ENCODE results near the gene DNAH5.
"Not testable (repeated sequence)": the region's sequence is repeated elsewhere in the genome, so short reads cannot be mapped to it uniquely, and the experiment has no call there.

Gene DNAH5

DNA sequence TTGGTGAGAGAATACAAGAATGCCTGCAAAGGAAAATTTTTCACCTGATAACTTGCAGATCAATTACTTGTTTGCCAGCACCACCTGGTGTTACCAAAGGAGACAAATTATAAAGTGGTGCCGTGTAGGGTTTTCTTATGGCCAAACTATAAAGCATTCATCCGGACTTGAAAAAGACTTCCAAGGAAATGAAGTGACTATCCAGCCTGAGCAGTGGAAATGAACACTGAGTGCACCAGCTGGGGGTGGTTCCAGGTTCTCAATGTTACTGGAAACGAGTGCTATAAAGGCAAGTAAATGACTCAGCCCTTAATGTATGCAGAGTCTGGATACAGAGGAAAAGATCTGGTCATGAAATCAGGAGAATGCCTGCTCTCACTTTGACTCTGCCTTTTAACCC is 113.1 kb downstream of the DNAH5 start:
- DNase-seq = no peak

- DNase-seq = no peak
These were observed 114.0 kb downstream of the DNAH5 start for GRCh38 chr5:13830536-13830935.

DNA sequence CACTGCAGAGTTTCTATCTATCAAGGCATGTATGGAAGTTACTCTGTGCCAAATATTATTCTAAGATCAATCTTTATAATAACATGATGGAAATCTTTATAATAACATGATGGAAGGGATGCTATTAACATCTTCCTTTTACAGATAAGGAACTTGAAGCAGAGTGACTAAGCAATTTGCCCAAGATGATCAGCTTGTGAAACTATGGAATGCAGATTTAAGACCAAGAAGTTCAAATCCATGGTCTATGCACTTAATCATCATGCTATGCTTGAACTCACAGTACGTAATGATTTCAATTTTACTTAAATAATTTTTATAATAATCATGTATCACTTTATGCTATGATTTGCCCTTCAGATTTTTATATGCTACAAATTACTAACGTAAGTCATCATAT is 123.1 kb downstream of the DNAH5 start:
- no peak for DNase-seq

GRCh38 chr5:13816126-13816525 is 128.4 kb downstream of the DNAH5 start:
- DNase-seq = no peak

DNA sequence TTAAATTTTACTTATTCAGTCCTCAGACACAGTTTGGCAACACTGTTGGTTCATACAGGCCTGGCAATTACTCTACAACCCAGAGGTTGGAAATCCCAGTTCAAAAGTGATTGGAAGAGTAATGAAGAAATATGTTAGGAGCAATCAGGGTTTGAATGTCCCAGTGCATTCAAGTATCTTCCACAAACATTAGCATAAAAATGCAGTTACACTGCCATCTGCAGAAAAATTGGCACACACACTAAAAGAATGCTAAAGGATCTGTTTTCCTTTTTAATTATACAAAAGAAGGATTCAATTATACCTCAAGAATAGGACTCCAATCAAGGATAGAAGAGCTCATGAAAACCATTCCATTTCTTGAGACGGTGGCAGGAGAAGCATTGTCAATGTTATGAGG is 130.2 kb downstream of the DNAH5 start:
- no peak for DNase-seq

GRCh38 chr5:13809921-13810320 is 134.6 kb downstream of the DNAH5 start:
- DNase-seq = no peak

GRCh38 chr5:13804336-13804735 is 140.2 kb downstream of the DNAH5 start:
- DNase-seq = no peak

- DNase-seq = not testable (repeated sequence)
These were observed 145.9 kb downstream of the DNAH5 start for GRCh38 chr5:13798569-13798968.

GRCh38 chr5:13785781-13786415 is 158.6 kb downstream of the DNAH5 start:
- DNase-seq = no peak

GRCh38 chr5:13783726-13784125 is 160.8 kb downstream of the DNAH5 start:
- DNase-seq = no peak

- no peak for DNase-seq
These were observed 164.4 kb downstream of the DNAH5 start for GRCh38 chr5:13780081-13780480.

GRCh38 chr5:13773649-13774048 is 170.8 kb downstream of the DNAH5 start:
- DNase-seq = no peak

DNA sequence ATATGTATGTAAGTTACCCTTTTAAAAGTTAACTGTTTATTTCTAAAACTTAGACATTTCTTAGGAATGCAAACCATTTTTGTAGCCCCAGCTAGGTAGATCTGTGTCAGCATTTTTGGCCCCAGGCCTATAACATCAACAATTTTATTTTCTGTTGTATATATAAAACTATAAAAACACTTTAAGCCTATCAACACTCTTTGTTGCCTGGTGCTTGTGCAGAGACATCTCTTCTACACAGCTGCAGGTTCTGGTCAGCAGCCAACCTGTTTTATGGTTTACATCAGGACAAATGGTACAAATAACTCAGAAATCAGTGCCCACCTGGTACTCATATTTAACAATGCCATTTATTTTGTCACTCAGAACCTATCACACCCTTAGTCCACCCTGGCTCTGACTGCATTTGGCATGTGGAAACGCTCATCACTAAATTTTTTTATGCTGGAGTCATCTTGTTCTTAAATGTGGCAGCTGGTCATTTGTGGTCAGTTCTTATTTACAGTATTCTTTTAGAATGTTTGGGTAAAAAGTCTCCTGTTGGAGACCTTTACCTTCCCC is 173.4 kb downstream of the DNAH5 start:
- no peak for DNase-seq

DNA sequence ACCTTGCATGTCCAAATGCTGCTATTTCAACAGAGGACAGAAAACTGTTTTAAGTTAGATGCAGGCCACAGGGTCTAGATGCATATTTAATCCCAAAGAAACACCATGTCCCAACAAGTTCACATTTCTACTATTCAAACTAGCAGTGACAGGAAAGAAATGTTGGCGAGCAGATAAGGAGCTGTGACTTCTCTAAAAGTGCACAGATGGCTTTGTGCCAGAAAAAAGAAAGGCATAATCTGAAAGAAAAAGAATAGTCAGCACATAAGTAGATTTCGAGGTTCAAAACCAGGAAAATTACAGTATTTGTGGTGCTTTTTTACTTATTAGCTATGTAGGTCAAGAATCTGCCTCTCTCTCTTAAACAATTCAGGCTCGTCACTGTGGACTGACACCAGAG is 178.3 kb downstream of the DNAH5 start:
- DNase-seq = no peak

DNA sequence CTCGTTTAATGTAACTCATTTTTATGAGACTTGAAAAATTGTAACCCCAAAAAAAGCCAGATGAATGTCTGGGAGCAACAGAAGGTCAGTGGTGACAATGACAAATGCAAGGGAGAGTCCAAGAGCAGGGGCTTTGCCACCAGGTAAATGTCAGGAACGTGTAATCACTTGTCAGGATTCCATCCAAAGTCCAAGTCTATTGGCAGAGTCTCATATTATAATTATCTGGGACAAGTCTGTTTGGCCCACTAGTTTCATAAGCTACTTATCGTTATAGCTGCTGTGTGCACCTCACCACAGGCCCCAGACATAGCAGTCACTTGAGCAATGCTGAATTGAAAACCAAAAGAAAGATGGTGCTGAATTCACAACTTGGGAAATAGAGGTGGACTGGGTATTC is 180.8 kb downstream of the DNAH5 start:
- no peak for DNase-seq

- DNase-seq = no peak
These were observed 194.7 kb downstream of the DNAH5 start for GRCh38 chr5:13749766-13750165.

- no peak for DNase-seq
These were observed 198.5 kb downstream of the DNAH5 start for GRCh38 chr5:13746026-13746425.

DNA sequence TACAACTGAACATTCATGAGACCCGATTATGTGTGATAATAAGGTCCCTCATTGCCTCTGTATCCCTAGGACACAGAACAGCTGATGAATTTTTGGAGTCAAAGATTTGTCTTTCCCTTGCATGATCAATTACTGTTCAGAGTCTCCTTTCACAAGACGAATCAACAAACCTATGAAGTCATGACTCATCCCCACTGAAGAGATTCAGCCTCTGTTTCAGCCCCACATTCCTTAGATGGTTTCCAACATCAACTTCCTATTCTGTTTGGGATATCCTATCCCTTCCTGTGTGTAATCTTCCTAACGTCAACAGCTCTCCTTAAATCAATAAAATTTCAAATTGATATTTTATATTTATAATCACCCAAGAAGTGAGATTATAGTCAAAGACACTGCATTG is 199.0 kb downstream of the DNAH5 start:
- no peak for DNase-seq

DNA sequence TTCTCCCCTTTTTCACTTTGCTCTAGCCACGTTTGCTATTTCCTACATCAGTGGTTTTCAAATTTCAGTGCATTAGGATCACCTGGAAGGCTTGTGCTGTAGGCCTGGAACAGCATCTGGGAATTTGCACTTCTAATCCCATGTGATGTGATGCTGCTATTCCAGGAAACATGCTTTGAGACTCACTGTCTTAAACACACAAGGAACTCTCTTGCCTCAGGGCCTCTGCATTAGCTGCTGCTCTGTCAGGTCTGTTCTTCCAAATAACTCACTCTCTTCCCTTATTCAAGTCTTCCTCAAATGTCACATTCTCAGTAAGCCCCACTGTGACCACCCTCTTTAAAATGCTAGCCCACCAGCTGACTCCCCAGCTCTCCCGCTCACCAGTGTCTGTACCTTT is 204.0 kb downstream of the DNAH5 start:
- DNase-seq = no peak

- DNase-seq = no peak
These were observed 205.0 kb downstream of the DNAH5 start for GRCh38 chr5:13739479-13739878.

DNA sequence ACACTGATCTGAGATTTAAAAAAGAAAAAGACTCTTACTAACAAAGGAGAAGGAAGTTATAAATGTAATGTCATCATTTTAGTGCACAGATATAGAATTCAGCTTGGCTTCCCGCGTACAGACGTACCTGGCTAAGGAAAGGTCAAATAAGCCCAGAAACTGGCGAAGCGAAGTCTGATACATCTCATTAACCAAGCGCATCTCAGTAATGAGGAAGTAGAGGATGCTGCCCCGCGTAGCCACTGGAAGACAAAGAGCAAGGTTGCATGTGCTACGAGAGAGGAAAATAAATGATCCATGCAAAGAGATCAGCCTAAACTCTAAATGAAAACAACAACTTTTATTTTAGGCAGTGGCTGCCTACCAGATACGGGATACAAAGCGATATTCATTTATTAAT is 208.8 kb downstream of the DNAH5 start:
- DNase-seq = no peak

DNA sequence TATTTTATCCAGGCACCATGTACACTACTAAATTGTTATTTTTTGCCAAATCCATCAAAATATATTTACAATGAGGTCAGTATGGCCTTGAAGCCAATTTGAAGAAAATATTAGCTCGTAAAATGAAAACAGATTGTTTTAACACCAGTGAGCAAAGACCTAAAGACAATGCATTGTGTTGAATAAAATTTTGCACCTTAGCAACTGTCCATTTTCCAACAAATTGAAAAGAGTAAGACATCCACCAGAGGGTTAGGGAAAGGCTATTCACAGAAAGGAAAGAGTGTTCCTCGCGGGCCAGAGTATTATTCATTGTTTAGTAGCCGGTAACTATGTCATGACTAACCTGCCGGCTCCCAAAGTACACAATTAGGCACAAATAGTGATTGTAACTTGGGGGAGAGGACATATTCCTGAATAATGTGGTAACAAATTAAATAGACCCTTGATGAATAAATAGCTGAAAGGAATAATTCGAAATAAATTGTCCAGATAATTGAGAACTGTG is 213.3 kb downstream of the DNAH5 start:
- no peak for DNase-seq

DNA sequence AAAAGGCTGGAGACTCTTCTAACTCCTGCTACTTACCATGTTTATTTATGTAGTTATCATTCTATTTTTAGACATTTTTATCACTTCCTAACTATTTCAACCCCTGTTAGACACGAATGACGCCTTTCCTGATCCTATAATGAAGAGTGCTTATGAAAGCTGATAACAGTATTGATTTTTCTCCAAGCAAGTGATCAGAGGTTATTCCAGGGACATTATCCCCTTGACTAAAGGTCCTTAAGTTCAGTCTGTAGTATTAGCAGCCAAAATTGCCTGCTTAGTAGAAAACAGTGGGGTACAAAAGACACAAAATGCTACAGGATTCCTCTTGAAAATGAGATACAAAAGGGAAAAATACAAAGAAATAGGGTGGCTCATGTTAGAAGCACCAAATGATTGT is 235.6 kb downstream of the DNAH5 start:
- DNase-seq = no peak

DNA sequence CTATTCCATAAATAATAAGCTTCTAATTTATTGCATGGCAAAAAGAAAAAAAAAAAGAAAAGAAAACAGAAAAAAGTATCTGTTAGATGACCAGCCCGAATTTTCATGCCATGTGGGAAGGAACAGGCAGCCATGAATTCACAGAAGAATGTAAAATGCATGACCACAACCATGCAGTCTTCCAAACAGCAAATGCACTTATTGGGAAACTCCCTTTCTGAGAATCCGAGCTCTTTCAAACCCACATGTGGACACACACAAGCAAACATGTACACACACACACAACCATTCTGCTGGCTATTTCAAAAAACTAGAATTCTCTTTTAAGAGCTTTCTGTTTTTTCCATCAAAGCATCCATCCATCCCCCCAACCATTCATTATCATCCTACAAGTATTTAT is 236.1 kb downstream of the DNAH5 start:
- DNase-seq = no peak

DNA sequence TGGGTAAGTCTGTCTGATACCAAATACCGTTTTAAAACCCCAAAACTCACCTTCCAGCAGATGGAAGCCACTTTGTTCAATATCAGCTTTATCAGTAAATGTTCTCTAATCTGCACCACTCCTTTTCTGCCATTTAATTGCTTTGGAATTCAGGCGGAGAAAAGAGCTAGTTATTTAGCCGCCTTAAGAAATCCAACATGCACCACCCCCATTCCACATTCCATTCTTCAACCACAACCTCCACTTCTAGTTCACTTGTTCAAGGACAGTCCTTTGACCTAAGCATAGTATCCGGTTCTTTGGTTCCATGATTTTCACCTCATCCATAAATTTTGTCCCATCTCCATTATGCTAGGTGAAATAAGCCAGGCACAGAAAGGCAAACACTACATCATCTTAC is 240.1 kb downstream of the DNAH5 start:
- DNase-seq = no peak

All from NCI-H2029 treated with DMSO at 0.1 percent for 48 hours (cell line).